ENCODE data around the gene NUDT1. TPM values are rescaled to one million over a fixed set of nuclear protein-coding genes. Genes with fewer than 3 reads are reported as not detected.

Gene NUDT1
- total RNA-seq, 1 donor from 2014 or later, result 14.2 TPM

DNA sequence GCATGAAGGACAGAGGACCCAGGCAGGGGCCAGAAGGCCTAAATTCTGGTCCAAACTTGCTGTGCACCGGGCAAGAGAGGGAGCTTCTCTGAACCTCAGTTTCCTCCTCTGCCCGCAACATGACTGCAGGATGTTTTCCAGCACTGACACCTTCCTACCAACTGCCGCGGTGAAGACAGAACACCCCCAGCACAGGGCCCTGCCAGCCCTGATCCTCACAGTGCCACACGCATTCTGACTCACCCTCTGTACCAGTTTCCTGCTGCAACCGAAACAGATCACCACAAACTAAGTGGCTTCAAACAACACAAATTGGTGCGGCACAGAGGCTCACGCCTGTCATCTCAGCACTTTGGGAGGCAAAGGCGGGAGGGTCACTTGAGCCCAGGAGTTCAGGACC lies 27.4 kb upstream of the NUDT1 start:
- no peak overlapping the region for H3K27ac Mint-ChIP-seq (ENCODE audit: unreplicated experiment)
- peaks cover 5% of the 10 kb centered on the region for H3K27me3 Mint-ChIP-seq (ENCODE audit: unreplicated experiment)
- TF ChIP-seq, protein P1, sequence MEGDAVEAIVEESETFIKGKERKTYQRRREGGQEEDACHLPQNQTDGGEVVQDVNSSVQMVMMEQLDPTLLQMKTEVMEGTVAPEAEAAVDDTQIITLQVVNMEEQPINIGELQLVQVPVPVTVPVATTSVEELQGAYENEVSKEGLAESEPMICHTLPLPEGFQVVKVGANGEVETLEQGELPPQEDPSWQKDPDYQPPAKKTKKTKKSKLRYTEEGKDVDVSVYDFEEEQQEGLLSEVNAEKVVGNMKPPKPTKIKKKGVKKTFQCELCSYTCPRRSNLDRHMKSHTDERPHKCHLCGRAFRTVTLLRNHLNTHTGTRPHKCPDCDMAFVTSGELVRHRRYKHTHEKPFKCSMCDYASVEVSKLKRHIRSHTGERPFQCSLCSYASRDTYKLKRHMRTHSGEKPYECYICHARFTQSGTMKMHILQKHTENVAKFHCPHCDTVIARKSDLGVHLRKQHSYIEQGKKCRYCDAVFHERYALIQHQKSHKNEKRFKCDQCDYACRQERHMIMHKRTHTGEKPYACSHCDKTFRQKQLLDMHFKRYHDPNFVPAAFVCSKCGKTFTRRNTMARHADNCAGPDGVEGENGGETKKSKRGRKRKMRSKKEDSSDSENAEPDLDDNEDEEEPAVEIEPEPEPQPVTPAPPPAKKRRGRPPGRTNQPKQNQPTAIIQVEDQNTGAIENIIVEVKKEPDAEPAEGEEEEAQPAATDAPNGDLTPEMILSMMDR (IDR thresholded peaks at IDR 0.05; ENCODE audit: unreplicated experiment), result no peak
- H3K4me3 Mint-ChIP-seq (ENCODE audit: unreplicated experiment), result no peak overlapping the region
- DNase-seq (ENCODE audit: low spot score), result no peak
- no peaks in the 10 kb centered on the region for H3K4me1 Mint-ChIP-seq (ENCODE audit: unreplicated experiment)
- H3K9me3 Mint-ChIP-seq (ENCODE audit: unreplicated experiment), result no peaks in the 10 kb centered on the region
- peaks cover 50% of the 10 kb centered on the region for H3K36me3 Mint-ChIP-seq (ENCODE audit: low read depth, unreplicated experiment)

- H3K9me3 Mint-ChIP-seq (ENCODE audit: unreplicated experiment), result no peaks in the 10 kb centered on the region
- TF ChIP-seq, protein P1 (IDR thresholded peaks at IDR 0.05; ENCODE audit: unreplicated experiment), result no peak
- H3K4me3 Mint-ChIP-seq (ENCODE audit: unreplicated experiment), result peak overlapping the region; percentile 9
- no peaks in the 10 kb centered on the region for H3K4me1 Mint-ChIP-seq (ENCODE audit: unreplicated experiment)
- peaks cover 6% of the 10 kb centered on the region for H3K27me3 Mint-ChIP-seq (ENCODE audit: unreplicated experiment)
- H3K27ac Mint-ChIP-seq (ENCODE audit: unreplicated experiment), result no peak overlapping the region
- H3K36me3 Mint-ChIP-seq (ENCODE audit: low read depth, unreplicated experiment), result peaks cover 50% of the 10 kb centered on the region
- DNase-seq (ENCODE audit: low spot score), result no peak
These were observed 26.2 kb upstream of the NUDT1 start for GRCh38 chr7:2215851-2216250.

DNA sequence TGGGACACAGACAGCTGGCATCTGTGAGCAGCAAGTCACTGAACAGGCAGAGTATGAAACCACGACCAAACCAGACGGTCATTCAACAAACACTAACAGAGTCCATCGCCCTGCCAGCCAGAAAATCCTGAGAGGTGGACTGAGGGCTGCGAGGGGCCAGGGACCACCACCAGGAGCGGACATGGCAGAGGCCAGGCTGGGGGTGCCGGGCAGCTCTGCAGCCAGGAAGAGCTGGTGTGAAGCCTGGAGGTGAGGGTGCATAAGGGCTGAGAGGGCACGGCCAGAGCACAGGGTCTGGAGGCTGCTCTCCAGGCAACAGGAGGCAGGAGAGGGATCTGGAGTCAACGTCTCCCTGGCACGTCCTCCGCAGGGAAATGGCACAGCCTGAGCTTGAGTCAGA lies 24.8 kb upstream of the NUDT1 start:
- Mint-ChIP-seq H3K27me3 (ENCODE audit: unreplicated experiment) (peaks cover 2% of the 10 kb centered on the region), H3K4me3 (ENCODE audit: unreplicated experiment) (peak overlapping the region; percentile 49), H3K9me3 (ENCODE audit: unreplicated experiment) (no peaks in the 10 kb centered on the region), H3K4me1 (ENCODE audit: unreplicated experiment) (no peaks in the 10 kb centered on the region), H3K27ac (ENCODE audit: unreplicated experiment) (no peak overlapping the region), H3K36me3 (ENCODE audit: low read depth, unreplicated experiment) (peaks cover 47% of the 10 kb centered on the region)
- TF ChIP-seq, protein P1 (IDR thresholded peaks at IDR 0.05; ENCODE audit: unreplicated experiment), result no peak
- no peak for DNase-seq (ENCODE audit: low spot score)

GRCh38 chr7:2217716-2218443 lies 24.1 kb upstream of the NUDT1 start:
- TF ChIP-seq, protein P1 (IDR thresholded peaks at IDR 0.05; ENCODE audit: unreplicated experiment), result no peak
- Mint-ChIP-seq H3K36me3 (ENCODE audit: low read depth, unreplicated experiment) (peaks cover 46% of the 10 kb centered on the region), H3K9me3 (ENCODE audit: unreplicated experiment) (no peaks in the 10 kb centered on the region), H3K4me3 (ENCODE audit: unreplicated experiment) (no peak overlapping the region), H3K4me1 (ENCODE audit: unreplicated experiment) (no peaks in the 10 kb centered on the region), H3K27me3 (ENCODE audit: unreplicated experiment) (peaks cover 2% of the 10 kb centered on the region), H3K27ac (ENCODE audit: unreplicated experiment) (no peak overlapping the region)
- DNase-seq (ENCODE audit: low spot score), result no peak

DNA sequence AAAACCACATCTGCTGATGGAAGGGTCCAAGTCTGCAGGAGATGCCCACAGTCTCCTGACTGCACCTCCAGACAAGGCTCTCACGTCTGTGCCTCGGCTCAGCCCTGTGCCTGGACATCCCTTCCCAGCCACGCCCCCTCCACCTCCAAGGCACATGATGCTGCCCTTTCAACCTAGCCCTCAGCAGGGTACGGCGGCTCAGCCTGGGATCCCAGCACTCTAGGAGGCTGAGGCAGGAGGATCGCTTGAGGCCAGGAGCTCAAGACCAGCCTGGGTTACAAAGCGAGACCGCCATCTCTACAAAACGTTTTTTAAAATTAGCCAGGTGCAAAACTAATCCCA lies 23.6 kb upstream of the NUDT1 start:
- H3K4me1 Mint-ChIP-seq (ENCODE audit: unreplicated experiment), result no peaks in the 10 kb centered on the region
- no peaks in the 10 kb centered on the region for H3K9me3 Mint-ChIP-seq (ENCODE audit: unreplicated experiment)
- DNase-seq (ENCODE audit: low spot score), result no peak
- H3K27me3 Mint-ChIP-seq (ENCODE audit: unreplicated experiment), result peaks cover 4% of the 10 kb centered on the region
- H3K36me3 Mint-ChIP-seq (ENCODE audit: low read depth, unreplicated experiment), result peaks cover 43% of the 10 kb centered on the region
- H3K4me3 Mint-ChIP-seq (ENCODE audit: unreplicated experiment), result no peak overlapping the region
- TF ChIP-seq, protein P1 (IDR thresholded peaks at IDR 0.05; ENCODE audit: unreplicated experiment), result no peak
- H3K27ac Mint-ChIP-seq (ENCODE audit: unreplicated experiment), result no peak overlapping the region
